Liver (tissue), 9 donors: Measurements from ENCODE around the gene SAMD4A. TPM values are rescaled to one million over a fixed set of nuclear protein-coding genes. Genes with fewer than 3 reads are reported as not detected.

Experiments used
- DNase-seq: peaks from one replicate; pipeline ENCODE4 v3.0.0-alpha.2; 2017; ENCODE audit warnings: low spot score
- H3K27ac ChIP-seq, 2 donors: one replicate each; pipeline ENCODE4 v1.7.0; 2013; ENCODE audit warnings: inconsistent platforms in 2 of 2, low read length in 2 of 2, control low read depth in 1 of 2, low read depth in 1 of 2, mild to moderate bottlenecking in 1 of 2
- H3K27me3 ChIP-seq, 4 donors: one replicate each; pipeline versions ENCODE4 v1.6.1 to v1.7.0; 2013; ENCODE audit warnings: low read length in 3 of 4, inconsistent platforms in 1 of 4, mild to moderate bottlenecking in 1 of 4, moderate library complexity in 1 of 4; ENCODE audit not compliant: control insufficient read depth in 4 of 4, insufficient read depth in 4 of 4
- H3K36me3 ChIP-seq, 4 donors: one replicate each; pipeline versions ENCODE4 v1.6.1 to v1.7.0; 2013; ENCODE audit warnings: low read length in 3 of 4, mild to moderate bottlenecking in 3 of 4, low read depth in 1 of 4, moderate library complexity in 1 of 4; ENCODE audit not compliant: control insufficient read depth in 4 of 4, insufficient read depth in 3 of 4
- H3K4me1 ChIP-seq, 4 donors: one replicate each; pipeline versions ENCODE4 v1.6.1 to v1.7.0; 2013; ENCODE audit warnings: low read length in 3 of 4, mild to moderate bottlenecking in 3 of 4, moderate library complexity in 1 of 4; ENCODE audit not compliant: control insufficient read depth in 4 of 4, insufficient read depth in 4 of 4
- H3K4me3 ChIP-seq, 3 donors: one replicate each; pipeline versions ENCODE4 v1.6.1 to v1.7.0; 2013; ENCODE audit warnings: low read length in 3 of 3, control low read depth in 1 of 3, low read depth in 1 of 3, mild to moderate bottlenecking in 1 of 3
- H3K9ac ChIP-seq, 2 donors: one replicate each; pipeline ENCODE4 v1.7.0; 2013; ENCODE audit warnings: low read length in 2 of 2, mild to moderate bottlenecking in 2 of 2, moderate library complexity in 2 of 2, control low read depth in 1 of 2, low read depth in 1 of 2
- H3K9me3 ChIP-seq, 4 donors: one replicate each; pipeline versions ENCODE4 v1.6.1 to v1.7.0; 2013; ENCODE audit warnings: low read length in 3 of 4; ENCODE audit not compliant: control insufficient read depth in 4 of 4
- EGR1 ChIP-seq, 2 donors: IDR thresholded peaks; 2 replicates each; pipeline ENCODE4 v1.6.1; 2016 to 2018; ENCODE audit warnings: antibody characterized with exemption in 2 of 2, low read depth in 2 of 2
- FOXA1 ChIP-seq: IDR thresholded peaks from 2 replicates; pipeline ENCODE4 v1.6.1; 2016; ENCODE audit warnings: antibody characterized with exemption
- FOXA2 ChIP-seq: IDR thresholded peaks from 2 replicates; pipeline ENCODE4 v1.6.1; 2016; ENCODE audit warnings: antibody characterized with exemption
- GABPA ChIP-seq, 2 donors: IDR thresholded peaks in 1 of 2; conservative IDR thresholded peaks in 1 of 2; 2 replicates each; pipeline ENCODE4 v1.6.1; 2016; ENCODE audit warnings: antibody characterized with exemption in 2 of 2, mild to moderate bottlenecking in 1 of 2, moderate library complexity in 1 of 2
- HNF4A ChIP-seq, 2 donors: conservative IDR thresholded peaks; 2 replicates each; pipeline ENCODE4 v1.6.1; 2016; ENCODE audit warnings: antibody characterized with exemption in 2 of 2, mild to moderate bottlenecking in 2 of 2
- HNF4G ChIP-seq: IDR thresholded peaks from 2 replicates; pipeline ENCODE4 v1.6.1; 2016; ENCODE audit warnings: antibody characterized with exemption
- JUND ChIP-seq, 2 donors: IDR thresholded peaks; 2 replicates each; pipeline ENCODE4 v1.6.1; 2016; ENCODE audit warnings: antibody characterized with exemption in 2 of 2
- NR2F2 ChIP-seq: IDR thresholded peaks from 2 replicates; pipeline ENCODE4 v1.6.1; 2016; ENCODE audit warnings: antibody characterized with exemption
- RAD21 ChIP-seq, 2 donors: IDR thresholded peaks; 2 replicates each; pipeline ENCODE4 v1.6.1; 2016; ENCODE audit warnings: antibody characterized with exemption in 2 of 2, mild to moderate bottlenecking in 2 of 2
- RXRA ChIP-seq, 2 donors: IDR thresholded peaks; 2 replicates each; pipeline ENCODE4 v1.6.1; 2017 to 2018; ENCODE audit warnings: antibody characterized with exemption in 2 of 2, mild to moderate bottlenecking in 1 of 2
- SP1 ChIP-seq: IDR thresholded peaks from 2 replicates; pipeline ENCODE4 v1.6.1; 2018; ENCODE audit warnings: antibody characterized with exemption, mild to moderate bottlenecking
- TAF1 ChIP-seq: conservative IDR thresholded peaks from 2 replicates; pipeline ENCODE4 v1.6.1; 2016; ENCODE audit warnings: antibody characterized with exemption, mild to moderate bottlenecking
- YY1 ChIP-seq: IDR thresholded peaks from 2 replicates; pipeline ENCODE4 v1.6.1; 2016; ENCODE audit warnings: antibody characterized with exemption, mild to moderate bottlenecking
- WGBS: extraction: QIAGEN DNeasy Blood & Tissue Kit; methylation state at CpG from one replicate; pipeline ENCODE4 v1.1.7; 2013; 5-methylcytosine and 5-hydroxymethylcytosine counted together
- polyA plus RNA-seq, 2 donors: library from polyadenylated mRNA; stranded (reverse) in 1 of 2; unstranded in 1 of 2; fragments of 200-250 nt in 1 of 2; fragments of >200 nt in 1 of 2; fragmentation: Nextera tagmentation in 1 of 2; extraction: Ambion mirVana in 1 of 2; gene quantifications; one replicate each; pipeline versions ENCODE4 v1.2.1 to v1.2.3, GENCODE V29; 2013 to 2015
- total RNA-seq, 2 donors: library from RNA; depleted of rRNA; stranded (reverse); fragments of >200 nt; gene quantifications; one replicate each; pipeline ENCODE4 v1.2.3, GENCODE V29; 2014
- TF ChIP-seq, protein P1 (sequence below): IDR thresholded peaks from 2 replicates; pipeline ENCODE4 v1.6.1; 2016; ENCODE audit warnings: antibody characterized with exemption
- TF ChIP-seq, protein P2 (sequence below): IDR thresholded peaks from 2 replicates; pipeline ENCODE4 v1.6.1; 2016; ENCODE audit warnings: antibody characterized with exemption
- TF ChIP-seq, protein P3 (sequence below): fragments of 150-350 bp; IDR thresholded peaks from 2 replicates; pipeline ENCODE4 v1.5.1; 2017; ENCODE audit warnings: improper control_type of control experiment, low read depth, low read length; ENCODE audit not compliant: missing input control
- TF ChIP-seq, protein P4 (sequence below): IDR thresholded peaks from 2 replicates; pipeline ENCODE4 v1.6.1; 2016; ENCODE audit warnings: antibody characterized with exemption
- TF ChIP-seq, protein P5 (sequence below): IDR thresholded peaks from 2 replicates; pipeline ENCODE4 v1.6.1; 2016; ENCODE audit warnings: antibody characterized with exemption, mild to moderate bottlenecking
- donor health status: healthy.
- donor health status: healthy.
- donor health status: healthy.
- donor health status: healthy.
- donor health status: healthy.

Gene SAMD4A
- total and polyA plus RNA-seq, 4 donors: 4.3 to 17.8 (median 8.1) TPM

DNA sequence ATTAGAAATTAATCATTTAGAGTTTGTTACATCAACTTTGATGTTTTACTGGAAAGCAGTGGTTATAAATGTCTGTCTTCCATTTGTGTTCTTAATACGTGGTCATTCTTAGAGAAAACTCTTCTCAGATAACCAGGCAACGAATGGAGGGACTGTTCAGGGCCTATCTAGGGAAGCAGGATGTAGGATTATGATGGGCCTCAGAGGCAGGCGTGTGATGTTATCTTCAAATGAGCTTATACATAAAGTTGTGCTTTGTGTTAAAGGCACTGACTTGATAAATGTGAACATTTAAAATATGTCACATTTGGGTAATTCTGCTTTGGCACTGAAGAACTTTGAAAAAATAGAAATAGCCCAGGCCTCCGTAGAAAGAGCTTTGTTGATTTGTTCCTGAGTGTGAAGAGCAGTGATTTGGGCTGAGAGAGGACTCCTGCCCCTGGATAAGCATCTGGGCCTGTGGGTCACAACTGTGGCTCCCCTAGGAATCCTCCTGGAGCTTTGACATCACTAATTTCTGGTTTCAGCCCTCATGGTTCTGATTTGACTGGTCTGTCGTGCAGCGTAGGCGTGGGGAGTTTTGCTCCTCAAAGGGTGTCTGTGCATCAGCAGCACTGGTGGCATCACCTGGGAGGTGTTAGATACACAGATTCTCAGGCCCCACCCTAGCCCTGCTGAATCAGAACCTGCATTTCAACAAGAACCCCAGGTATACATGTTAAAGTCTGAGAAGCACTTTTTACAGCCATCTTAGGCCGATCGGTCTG lies 55.4 kb downstream of the SAMD4A start:
- Histone ChIP-seq H3K36me3 (no peaks in the 10 kb centered on the region), H3K27me3 (no peaks in the 10 kb centered on the region), H3K4me3 (no peak overlapping the region), H3K9ac (no peak overlapping the region), H3K9me3 (no peaks in the 10 kb centered on the region), H3K4me1 (peaks cover 0 to 10% (median 6%) of the 10 kb centered on the region in 4 donors), H3K27ac (no peak overlapping the region)
- no peak for DNase-seq
- TF ChIP-seq JUND (IDR thresholded peaks at IDR 0.05) (no peak), GABPA (IDR thresholded peaks at IDR 0.05 in 1 of 2, conservative IDR thresholded peaks at IDR 0.05 in 1 of 2) (no peak), NR2F2 (no peak), FOXA2 (no peak), HNF4A (conservative IDR thresholded peaks at IDR 0.05) (no peak), FOXA1 (no peak), SP1 (no peak), TAF1 (no peak), HNF4G (no peak)
- TF ChIP-seq, protein P1, sequence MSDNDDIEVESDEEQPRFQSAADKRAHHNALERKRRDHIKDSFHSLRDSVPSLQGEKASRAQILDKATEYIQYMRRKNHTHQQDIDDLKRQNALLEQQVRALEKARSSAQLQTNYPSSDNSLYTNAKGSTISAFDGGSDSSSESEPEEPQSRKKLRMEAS: no peak
- TF ChIP-seq, protein P2, sequence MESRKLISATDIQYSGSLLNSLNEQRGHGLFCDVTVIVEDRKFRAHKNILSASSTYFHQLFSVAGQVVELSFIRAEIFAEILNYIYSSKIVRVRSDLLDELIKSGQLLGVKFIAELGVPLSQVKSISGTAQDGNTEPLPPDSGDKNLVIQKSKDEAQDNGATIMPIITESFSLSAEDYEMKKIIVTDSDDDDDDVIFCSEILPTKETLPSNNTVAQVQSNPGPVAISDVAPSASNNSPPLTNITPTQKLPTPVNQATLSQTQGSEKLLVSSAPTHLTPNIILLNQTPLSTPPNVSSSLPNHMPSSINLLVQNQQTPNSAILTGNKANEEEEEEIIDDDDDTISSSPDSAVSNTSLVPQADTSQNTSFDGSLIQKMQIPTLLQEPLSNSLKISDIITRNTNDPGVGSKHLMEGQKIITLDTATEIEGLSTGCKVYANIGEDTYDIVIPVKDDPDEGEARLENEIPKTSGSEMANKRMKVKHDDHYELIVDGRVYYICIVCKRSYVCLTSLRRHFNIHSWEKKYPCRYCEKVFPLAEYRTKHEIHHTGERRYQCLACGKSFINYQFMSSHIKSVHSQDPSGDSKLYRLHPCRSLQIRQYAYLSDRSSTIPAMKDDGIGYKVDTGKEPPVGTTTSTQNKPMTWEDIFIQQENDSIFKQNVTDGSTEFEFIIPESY: no peak
- 93% methylated on average over 9 of the region's 9 CpGs for WGBS

DNA sequence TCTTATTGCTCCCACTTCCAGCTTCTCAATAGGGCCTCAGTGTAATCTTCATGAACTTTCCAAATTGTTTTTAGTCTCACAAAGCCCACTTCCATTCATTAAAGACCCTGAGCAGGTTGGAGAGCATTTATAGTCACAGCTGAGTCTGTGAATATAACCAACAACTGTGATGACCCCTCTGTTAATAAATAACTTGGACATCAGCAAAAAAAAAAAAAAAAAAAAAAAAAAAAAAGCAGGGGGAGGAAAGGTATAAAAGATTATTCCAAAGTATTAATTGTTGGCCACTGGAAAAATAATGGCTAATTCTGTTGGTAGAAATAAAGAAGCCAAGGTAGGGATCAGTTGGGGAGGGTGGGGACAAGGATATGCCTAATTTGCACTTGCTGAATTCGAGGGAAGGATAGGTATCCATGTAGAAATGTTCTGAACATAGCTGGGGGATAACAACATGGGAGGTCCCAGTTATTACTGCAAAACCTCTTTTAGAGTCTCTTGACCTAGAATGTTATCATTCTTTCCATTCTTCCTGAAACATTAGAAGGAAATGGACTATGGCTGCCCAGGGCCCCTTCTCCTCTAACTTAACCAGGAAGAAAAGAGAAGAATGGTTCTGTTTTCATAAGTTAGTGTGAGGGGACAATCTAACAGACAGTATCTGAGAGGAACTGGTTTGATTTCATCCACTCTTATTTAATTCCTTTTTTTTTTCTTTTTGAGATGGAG lies 56.5 kb downstream of the SAMD4A start:
- H3K9ac ChIP-seq: no peak overlapping the region
- TF ChIP-seq HNF4A (conservative IDR thresholded peaks at IDR 0.05) (no peak), JUND (IDR thresholded peaks at IDR 0.05) (no peak), RAD21 (IDR thresholded peaks at IDR 0.05) (no peak), NR2F2 (no peak), SP1 (no peak), EGR1 (IDR thresholded peaks at IDR 0.05; ENCODE audit: low read depth in 2 of 2) (no peak), YY1 (no peak), HNF4G (no peak), FOXA2 (no peak), TAF1 (no peak), RXRA (IDR thresholded peaks at IDR 0.05) (no peak)
- TF ChIP-seq, protein P1: no peak
- TF ChIP-seq, protein P3, sequence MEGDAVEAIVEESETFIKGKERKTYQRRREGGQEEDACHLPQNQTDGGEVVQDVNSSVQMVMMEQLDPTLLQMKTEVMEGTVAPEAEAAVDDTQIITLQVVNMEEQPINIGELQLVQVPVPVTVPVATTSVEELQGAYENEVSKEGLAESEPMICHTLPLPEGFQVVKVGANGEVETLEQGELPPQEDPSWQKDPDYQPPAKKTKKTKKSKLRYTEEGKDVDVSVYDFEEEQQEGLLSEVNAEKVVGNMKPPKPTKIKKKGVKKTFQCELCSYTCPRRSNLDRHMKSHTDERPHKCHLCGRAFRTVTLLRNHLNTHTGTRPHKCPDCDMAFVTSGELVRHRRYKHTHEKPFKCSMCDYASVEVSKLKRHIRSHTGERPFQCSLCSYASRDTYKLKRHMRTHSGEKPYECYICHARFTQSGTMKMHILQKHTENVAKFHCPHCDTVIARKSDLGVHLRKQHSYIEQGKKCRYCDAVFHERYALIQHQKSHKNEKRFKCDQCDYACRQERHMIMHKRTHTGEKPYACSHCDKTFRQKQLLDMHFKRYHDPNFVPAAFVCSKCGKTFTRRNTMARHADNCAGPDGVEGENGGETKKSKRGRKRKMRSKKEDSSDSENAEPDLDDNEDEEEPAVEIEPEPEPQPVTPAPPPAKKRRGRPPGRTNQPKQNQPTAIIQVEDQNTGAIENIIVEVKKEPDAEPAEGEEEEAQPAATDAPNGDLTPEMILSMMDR: no peak
- TF ChIP-seq, protein P2: no peak
- TF ChIP-seq, protein P4, sequence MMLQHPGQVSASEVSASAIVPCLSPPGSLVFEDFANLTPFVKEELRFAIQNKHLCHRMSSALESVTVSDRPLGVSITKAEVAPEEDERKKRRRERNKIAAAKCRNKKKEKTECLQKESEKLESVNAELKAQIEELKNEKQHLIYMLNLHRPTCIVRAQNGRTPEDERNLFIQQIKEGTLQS: no peak
- TF ChIP-seq, protein P5, sequence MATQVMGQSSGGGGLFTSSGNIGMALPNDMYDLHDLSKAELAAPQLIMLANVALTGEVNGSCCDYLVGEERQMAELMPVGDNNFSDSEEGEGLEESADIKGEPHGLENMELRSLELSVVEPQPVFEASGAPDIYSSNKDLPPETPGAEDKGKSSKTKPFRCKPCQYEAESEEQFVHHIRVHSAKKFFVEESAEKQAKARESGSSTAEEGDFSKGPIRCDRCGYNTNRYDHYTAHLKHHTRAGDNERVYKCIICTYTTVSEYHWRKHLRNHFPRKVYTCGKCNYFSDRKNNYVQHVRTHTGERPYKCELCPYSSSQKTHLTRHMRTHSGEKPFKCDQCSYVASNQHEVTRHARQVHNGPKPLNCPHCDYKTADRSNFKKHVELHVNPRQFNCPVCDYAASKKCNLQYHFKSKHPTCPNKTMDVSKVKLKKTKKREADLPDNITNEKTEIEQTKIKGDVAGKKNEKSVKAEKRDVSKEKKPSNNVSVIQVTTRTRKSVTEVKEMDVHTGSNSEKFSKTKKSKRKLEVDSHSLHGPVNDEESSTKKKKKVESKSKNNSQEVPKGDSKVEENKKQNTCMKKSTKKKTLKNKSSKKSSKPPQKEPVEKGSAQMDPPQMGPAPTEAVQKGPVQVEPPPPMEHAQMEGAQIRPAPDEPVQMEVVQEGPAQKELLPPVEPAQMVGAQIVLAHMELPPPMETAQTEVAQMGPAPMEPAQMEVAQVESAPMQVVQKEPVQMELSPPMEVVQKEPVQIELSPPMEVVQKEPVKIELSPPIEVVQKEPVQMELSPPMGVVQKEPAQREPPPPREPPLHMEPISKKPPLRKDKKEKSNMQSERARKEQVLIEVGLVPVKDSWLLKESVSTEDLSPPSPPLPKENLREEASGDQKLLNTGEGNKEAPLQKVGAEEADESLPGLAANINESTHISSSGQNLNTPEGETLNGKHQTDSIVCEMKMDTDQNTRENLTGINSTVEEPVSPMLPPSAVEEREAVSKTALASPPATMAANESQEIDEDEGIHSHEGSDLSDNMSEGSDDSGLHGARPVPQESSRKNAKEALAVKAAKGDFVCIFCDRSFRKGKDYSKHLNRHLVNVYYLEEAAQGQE: no peak
- H3K36me3 ChIP-seq: no peaks in the 10 kb centered on the region
- no peaks in the 10 kb centered on the region for H3K9me3 ChIP-seq
- no peak for DNase-seq
- H3K4me1 ChIP-seq: peaks cover 0 to 15% (median 8%) of the 10 kb centered on the region in 4 donors
- H3K27me3 ChIP-seq: no peaks in the 10 kb centered on the region
- no peak overlapping the region for H3K27ac ChIP-seq
- WGBS: 97% methylated on average over 1 of the region's 1 CpG
- H3K4me3 ChIP-seq: no peak overlapping the region
